SU-DHL-6 (cell line): ENCODE measurements around the gene TESK2.
A peak's percentile ranks its signal among the peaks of the same experiment; 100 is the strongest.

Experiments
- CTCF ChIP-seq: fragments of 200-600 bp; sonication (generic); IDR thresholded peaks from one replicate; pipeline ENCODE4 v1.5.1; 2017; ENCODE audit warnings: antibody characterized with exemption, mild to moderate bottlenecking, low read length, moderate library complexity; ENCODE audit not compliant: insufficient read depth, poor library complexity, severe bottlenecking
- EZH2phosphoT487 ChIP-seq: fragments of 200-600 bp; sonication (generic), shearing (Covaris generic); conservative IDR thresholded peaks from 2 replicates; pipeline ENCODE4 v1.6.1; 2018; ENCODE audit warnings: mild to moderate bottlenecking, antibody characterized with exemption, low read length, moderate library complexity, mixed read lengths

GRCh38 chr1:45499415-45499769 is 8.4 kb upstream of the TESK2 start:
- peak; percentile 11 for TF ChIP-seq CTCF
- no peak for TF ChIP-seq EZH2phosphoT487
